GDM1 (cell line): ENCODE results near the gene SMARCB1.
"Not testable (repeated sequence)": the region's sequence is repeated elsewhere in the genome, so short reads cannot be mapped to it uniquely, and the experiment has no call there.

Experiments
- DNase-seq: peaks from one replicate; lab custom pipeline; 2025; lab: John Stamatoyannopoulos, UW

The SMARCB1 gene

GRCh38 chr22:23846081-23846469 lies 59.3 kb downstream of the SMARCB1 start:
- no peak for DNase-seq

GRCh38 chr22:23847310-23847920 lies 60.6 kb downstream of the SMARCB1 start:
- DNase-seq = no peak

GRCh38 chr22:23847991-23848864 lies 61.5 kb downstream of the SMARCB1 start:
- no peak for DNase-seq

GRCh38 chr22:23849009-23850006 lies 62.5 kb downstream of the SMARCB1 start:
- peak; percentile 64 for DNase-seq

- DNase-seq = no peak
Observed at GRCh38 chr22:23850136-23850611, 63.4 kb downstream of the SMARCB1 start.

- no peak for DNase-seq
Observed at GRCh38 chr22:23856721-23857605, 70.2 kb downstream of the SMARCB1 start.

GRCh38 chr22:23857606-23858483 lies 71.1 kb downstream of the SMARCB1 start, which contains the start of gene SLC2A11:
TSS of gene SLC2A11 (plus strand) at chr22:23857875. CDS start at chr22:23858000, 125 bp downstream.
- peak; percentile 97 for DNase-seq

GRCh38 chr22:23858484-23858815 lies 71.7 kb downstream of the SMARCB1 start:
- DNase-seq = no peak

GRCh38 chr22:23859201-23859600 lies 72.4 kb downstream of the SMARCB1 start:
- no peak for DNase-seq

- not testable (repeated sequence) for DNase-seq
Observed at GRCh38 chr22:23860187-23860586, 73.4 kb downstream of the SMARCB1 start.

- DNase-seq = peak; percentile 26
Observed at GRCh38 chr22:23862103-23862502, 75.3 kb downstream of the SMARCB1 start.

- DNase-seq = not testable (repeated sequence)
Observed at GRCh38 chr22:23864499-23865154, 77.9 kb downstream of the SMARCB1 start.

- no peak for DNase-seq
Observed at GRCh38 chr22:23868580-23868979, 81.8 kb downstream of the SMARCB1 start.

- no peak for DNase-seq
Observed at GRCh38 chr22:23874871-23875270, 88.1 kb downstream of the SMARCB1 start.

- no peak for DNase-seq
Observed at GRCh38 chr22:23875801-23876200, 89.0 kb downstream of the SMARCB1 start.

- no peak for DNase-seq
Observed at GRCh38 chr22:23877566-23877965, 90.8 kb downstream of the SMARCB1 start.

GRCh38 chr22:23878219-23878618 lies 91.5 kb downstream of the SMARCB1 start:
- no peak for DNase-seq

GRCh38 chr22:23882370-23882769 lies 95.6 kb downstream of the SMARCB1 start:
- no peak for DNase-seq

- DNase-seq = no peak
Observed at GRCh38 chr22:23883658-23884057, 96.9 kb downstream of the SMARCB1 start.
